Heart left ventricle (tissue), 16 donors: ENCODE results near the gene NTMT1. TPM values are rescaled to one million over a fixed set of nuclear protein-coding genes. Genes with fewer than 3 reads are reported as not detected.
A peak's percentile ranks its signal among the peaks of the same experiment; 100 is the strongest.

ENCODE experiments used
- ATAC-seq, 4 donors: fragments of 200-7000 bp; cut with Tn5 transposase; one replicate each; pipeline ENCODE4 v1.9.1; 2020 to 2022; ENCODE audit warnings: moderate library complexity in 4 of 4, mild to moderate bottlenecking in 3 of 4, moderate number of reproducible peaks in 1 of 4
- DNase-seq, 5 donors: peaks; one replicate each; pipeline ENCODE4 v3.0.0-alpha.2; 2020
- H3K27ac ChIP-seq, 12 donors: fragments of 200-600 bp; sonication (generic) in 4 of 12; one replicate each; pipeline versions ENCODE4 v1.5.0 to v1.8.0; 2016 to 2022; ENCODE audit warnings: mild to moderate bottlenecking in 2 of 12
- H3K27me3 ChIP-seq, 9 donors: fragments of 200-600 bp; sonication (generic) in 2 of 9; one replicate each; pipeline versions ENCODE4 v1.5.1 to v1.8.0; 2016 to 2022; ENCODE audit warnings: mild to moderate bottlenecking in 3 of 9
- H3K36me3 ChIP-seq, 9 donors: fragments of 200-600 bp; sonication (generic) in 2 of 9; one replicate each; pipeline versions ENCODE4 v1.5.0 to v1.8.0; 2018 to 2022; ENCODE audit warnings: mild to moderate bottlenecking in 2 of 9
- H3K4me1 ChIP-seq, 12 donors: fragments of 200-600 bp; sonication (generic) in 4 of 12; one replicate each; pipeline versions ENCODE4 v1.5.0 to v1.8.0; 2016 to 2022; ENCODE audit warnings: mild to moderate bottlenecking in 3 of 12
- H3K4me3 ChIP-seq, 12 donors: fragments of 200-600 bp; sonication (generic) in 4 of 12; one replicate each; pipeline versions ENCODE4 v1.5.0 to v1.8.0; 2017 to 2022; ENCODE audit warnings: mild to moderate bottlenecking in 9 of 12, moderate library complexity in 4 of 12
- H3K9me3 ChIP-seq, 12 donors: fragments of 200-600 bp; sonication (generic) in 4 of 12; one replicate each; pipeline versions ENCODE4 v1.5.0 to v1.8.0; 2016 to 2022; ENCODE audit warnings: mild to moderate bottlenecking in 1 of 12
- POLR2A ChIP-seq, 2 donors: fragments of 450-650 bp; IDR thresholded peaks; one replicate each; pipeline ENCODE4 v1.6.1; 2017; ENCODE audit warnings: antibody characterized with exemption in 2 of 2, mild to moderate bottlenecking in 2 of 2, moderate library complexity in 2 of 2
- WGBS, 4 donors: extraction: QIAGEN DNeasy Blood & Tissue Kit in 2 of 4; methylation state at CpG; one replicate each; pipeline versions ENCODE4 v1.1.5 to v1.1.7; 2013 to 2018; 5-methylcytosine and 5-hydroxymethylcytosine counted together
- intact Hi-C, 10 donors: fragments of 100-400 bp; cut with DNase I; formaldehyde crosslinking; loops; one replicate each; pipeline versions ENCODE4 v1.11.1 to v1.14.2; 2022
- polyA plus RNA-seq, 2 donors: library from polyadenylated mRNA; stranded (reverse); fragments of 200-250 nt; gene quantifications; one replicate each; pipeline ENCODE4 v1.2.3, GENCODE V29; 2013
- total RNA-seq, 9 donors: library from RNA; depleted of rRNA in 2 of 9; stranded (reverse); fragments of >200 nt in 2 of 9; fragmentation: NEBNext Ultra II Directional in 3 of 9; extraction: Animal tissue kit (Norgen Biotek cat#: 25700) in 3 of 9; gene quantifications; one replicate each; pipeline versions ENCODE4 v1.1.0 to v1.2.4, GENCODE V29; 2016 to 2023
- TF ChIP-seq, protein P1 (sequence below), 12 donors: fragments of 200-600 bp; sonication (generic) in 4 of 12; IDR thresholded peaks; one replicate each; pipeline versions ENCODE4 v1.5.0 to v1.8.0; 2018 to 2022; ENCODE audit warnings: antibody characterized with exemption in 12 of 12, mild to moderate bottlenecking in 5 of 12
- donor health status: ischemic (EF 13 %, LVEDD 7.1; RV severe dilation, severe dysfunction).
- donor health status: healthy with polysubstance abuse.
- donor health status: DM: no; HTN: yes; CAD: no.
- donor health status: DM: no; HTN: no; CAD: no.
- donor health status: ischemic (EF 25% LVEDD 6.9; RV normal size, moderate dysfunction).
- donor health status: ischemic (EF 25% LVEDD 5.7; RV mildly dilated, moderate dysfunction).
- donor health status: healthy.
- donor health status: DM: yes; HTN: yes; CAD: no.
- donor health status: ischemic (EF 35%, LVEDD 5.7; RV mildly dilated, moderate dysfunction).
- donor health status: nonischemic (EF 11% LVEDD 7.7; RV severe dilation, severe dysfunction).
- donor health status: DM: yes; HTN: yes; CAD: no.
- donor health status: PGD.
- donor health status: ischemic (EF 29% LVEDD 5.4; RV normal size, mild dysfunction).
- donor health status: nonischemic (EF 23%, LVEDD 6.1; RV moderate dilation, normal function).

NTMT1 gene
- total and polyA plus RNA-seq, 11 donors: 39.0 to 111 (median 61.5) TPM

DNA sequence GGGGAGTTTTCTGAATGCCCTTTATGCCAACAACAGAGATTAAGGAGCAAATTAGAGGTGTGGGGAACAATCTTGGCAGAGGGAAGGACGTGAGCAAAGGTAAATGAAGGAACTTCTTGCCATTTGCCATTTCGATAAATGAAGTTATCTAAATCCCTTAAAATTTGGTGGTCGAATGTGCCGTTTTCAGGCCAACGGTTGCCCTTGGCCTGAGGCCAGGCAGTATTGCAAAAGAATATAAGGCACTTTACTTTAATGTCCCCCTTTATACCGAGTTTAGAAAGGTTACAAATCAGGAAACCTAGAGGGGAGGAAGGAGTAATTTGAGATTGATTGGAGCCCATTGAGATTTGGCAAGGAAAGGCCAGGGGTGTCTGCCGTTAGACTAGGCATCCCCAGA is 31.3 kb upstream of the NTMT1 start:
- TF ChIP-seq, protein P1, sequence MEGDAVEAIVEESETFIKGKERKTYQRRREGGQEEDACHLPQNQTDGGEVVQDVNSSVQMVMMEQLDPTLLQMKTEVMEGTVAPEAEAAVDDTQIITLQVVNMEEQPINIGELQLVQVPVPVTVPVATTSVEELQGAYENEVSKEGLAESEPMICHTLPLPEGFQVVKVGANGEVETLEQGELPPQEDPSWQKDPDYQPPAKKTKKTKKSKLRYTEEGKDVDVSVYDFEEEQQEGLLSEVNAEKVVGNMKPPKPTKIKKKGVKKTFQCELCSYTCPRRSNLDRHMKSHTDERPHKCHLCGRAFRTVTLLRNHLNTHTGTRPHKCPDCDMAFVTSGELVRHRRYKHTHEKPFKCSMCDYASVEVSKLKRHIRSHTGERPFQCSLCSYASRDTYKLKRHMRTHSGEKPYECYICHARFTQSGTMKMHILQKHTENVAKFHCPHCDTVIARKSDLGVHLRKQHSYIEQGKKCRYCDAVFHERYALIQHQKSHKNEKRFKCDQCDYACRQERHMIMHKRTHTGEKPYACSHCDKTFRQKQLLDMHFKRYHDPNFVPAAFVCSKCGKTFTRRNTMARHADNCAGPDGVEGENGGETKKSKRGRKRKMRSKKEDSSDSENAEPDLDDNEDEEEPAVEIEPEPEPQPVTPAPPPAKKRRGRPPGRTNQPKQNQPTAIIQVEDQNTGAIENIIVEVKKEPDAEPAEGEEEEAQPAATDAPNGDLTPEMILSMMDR (IDR thresholded peaks at IDR 0.05): no peak
- TF ChIP-seq POLR2A (IDR thresholded peaks at IDR 0.05): no peak
- intact Hi-C loops: loop anchor here in 2 of 10 donors (5.0 to 10.0 kb wide), 2 partner anchors 97 to 270 kb away; no protein-coding TSS in a partner anchor
- Histone ChIP-seq H3K4me1 (peaks cover 0 to 37% (median 19%) of the 10 kb centered on the region in 12 donors), H3K36me3 (no peaks in the 10 kb centered on the region), H3K9me3 (no peaks in the 10 kb centered on the region), H3K27me3 (peaks cover 0 to 21% (median 0%) of the 10 kb centered on the region in 9 donors), H3K4me3 (no peak overlapping the region), H3K27ac (peak overlapping the region in 1 of 12 donors; percentile 24)
- DNase-seq (no peak), ATAC-seq (no peak)
- 67 to 76% (median 71%) methylated on average over 7 of the region's 7 CpGs for WGBS, 4 donors

DNA sequence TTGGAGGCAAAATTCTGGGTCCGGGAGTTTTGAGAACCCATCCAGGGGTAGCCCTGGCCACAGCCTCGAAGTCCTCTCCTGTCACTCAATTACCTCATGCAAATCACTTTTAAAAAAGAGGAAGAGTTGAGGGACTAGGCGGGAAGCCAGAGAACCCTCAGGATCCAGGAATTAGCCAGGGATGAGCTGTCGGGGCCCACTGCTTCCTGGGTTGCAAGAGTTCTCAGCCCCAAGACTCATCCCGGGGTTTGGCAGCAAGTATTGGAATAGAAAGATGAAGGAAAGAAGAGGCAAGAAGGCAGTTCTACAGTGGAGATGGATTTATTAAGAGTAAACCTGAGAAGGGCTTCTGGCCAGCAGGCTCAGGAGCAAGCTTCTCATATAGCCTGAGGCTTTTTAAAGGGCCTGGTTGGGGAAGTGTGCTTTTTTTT is 30.6 kb upstream of the NTMT1 start:
- WGBS, 4 donors: 68 to 79% (median 75%) methylated on average over 5 of the region's 5 CpGs
- no peak for ATAC-seq
- DNase-seq: no peak
- Histone ChIP-seq H3K9me3 (no peaks in the 10 kb centered on the region), H3K36me3 (no peaks in the 10 kb centered on the region), H3K27ac (peak overlapping the region in 2 of 12 donors; percentile 83 to 90), H3K4me1 (peaks cover 0 to 37% (median 19%) of the 10 kb centered on the region in 12 donors), H3K4me3 (no peak overlapping the region), H3K27me3 (peaks cover 0 to 21% (median 0%) of the 10 kb centered on the region in 9 donors)
- intact Hi-C loops: loop anchor here in 2 of 10 donors (5.0 to 10.0 kb wide), 2 partner anchors 98 to 271 kb away; no protein-coding TSS in a partner anchor
- TF ChIP-seq POLR2A (IDR thresholded peaks at IDR 0.05): no peak
- TF ChIP-seq, protein P1 (IDR thresholded peaks at IDR 0.05): no peak

DNA sequence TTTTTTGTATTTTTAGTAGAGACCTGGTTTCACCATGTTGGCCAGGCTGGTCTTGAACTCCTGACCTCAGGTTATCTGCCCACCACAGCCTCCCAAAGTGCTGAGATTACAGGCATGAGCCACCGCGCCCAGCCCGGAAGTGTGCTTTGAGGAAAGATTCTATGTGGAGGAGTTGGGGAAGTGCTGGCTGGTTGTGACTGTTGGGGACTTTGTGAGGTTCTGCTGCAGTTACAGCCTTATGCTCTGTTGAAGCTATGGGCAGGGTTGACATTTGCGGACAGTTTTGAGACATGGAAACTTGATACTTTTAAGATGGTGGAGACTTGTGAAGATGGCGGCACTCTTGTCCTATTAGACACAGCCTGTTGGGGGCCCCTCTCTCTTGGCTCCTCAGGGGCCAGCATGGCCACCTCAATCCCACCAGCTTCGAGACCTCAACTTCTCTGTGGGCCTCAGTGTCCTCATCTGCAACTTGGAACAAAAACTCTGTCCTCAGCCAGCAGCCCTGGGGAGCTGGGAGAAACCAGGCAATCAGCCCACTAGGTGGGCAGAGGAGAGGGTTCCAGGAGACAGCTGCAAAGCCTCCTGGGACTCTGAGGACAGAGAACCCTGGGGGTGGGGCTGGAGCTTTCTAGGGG is 29.9 kb upstream of the NTMT1 start:
- TF ChIP-seq POLR2A (IDR thresholded peaks at IDR 0.05): no peak
- TF ChIP-seq, protein P1 (IDR thresholded peaks at IDR 0.05): no peak
- 65 to 79% (median 74%) methylated on average over 5 to 6 of the region's 6 CpGs for WGBS, 4 donors
- Histone ChIP-seq H3K27ac (peak overlapping the region in 10 of 12 donors; percentile 77 to 93 (median 87)), H3K4me1 (peaks cover 0 to 37% (median 19%) of the 10 kb centered on the region in 12 donors), H3K36me3 (no peaks in the 10 kb centered on the region), H3K9me3 (no peaks in the 10 kb centered on the region), H3K4me3 (peak overlapping the region in 2 of 12 donors; percentile 54 to 55), H3K27me3 (peaks cover 0 to 21% (median 0%) of the 10 kb centered on the region in 9 donors)
- intact Hi-C loops: loop anchor here in 2 of 10 donors (5.0 to 10.0 kb wide), 2 partner anchors 99 to 271 kb away; no protein-coding TSS in a partner anchor
- ATAC-seq (no peak), DNase-seq (peak in 1 of 5 donors; percentile 42)
